Uterus (tissue), 4 donors: Measurements from ENCODE around the gene RPS15. TPM values are rescaled to one million over a fixed set of nuclear protein-coding genes. Genes with fewer than 3 reads are reported as not detected.

ENCODE experiments used
- DNase-seq, 2 donors: peaks; one replicate each; pipeline ENCODE4 v3.0.0-alpha.2; 2019 to 2020
- H3K27ac ChIP-seq, 2 donors: fragments of 200-600 bp; sonication (generic); 1 replicate in 1 of 2; 2 replicates in 1 of 2; pipeline ENCODE4 v1.5.1; 2016 to 2018
- H3K27me3 ChIP-seq, 2 donors: fragments of 200-600 bp; sonication (generic); one replicate each; pipeline ENCODE4 v1.5.1; 2018 to 2019; ENCODE audit warnings: control low read depth in 1 of 2
- H3K36me3 ChIP-seq, 2 donors: fragments of 200-600 bp; sonication (generic); one replicate each; pipeline ENCODE4 v1.5.1; 2019; ENCODE audit warnings: control low read depth in 1 of 2
- H3K4me1 ChIP-seq, 2 donors: fragments of 200-600 bp; sonication (generic); one replicate each; pipeline ENCODE4 v1.5.1; 2018 to 2019; ENCODE audit warnings: control low read depth in 1 of 2
- H3K4me3 ChIP-seq, 2 donors: fragments of 200-600 bp; sonication (generic); 1 replicate in 1 of 2; 2 replicates in 1 of 2; pipeline ENCODE4 v1.5.1; 2018 to 2019; ENCODE audit warnings: mild to moderate bottlenecking in 1 of 2
- H3K9me3 ChIP-seq, 2 donors: fragments of 200-600 bp; sonication (generic); one replicate each; pipeline ENCODE4 v1.5.1; 2019; ENCODE audit warnings: control low read depth in 1 of 2
- POLR2A ChIP-seq, 2 donors: fragments of 450-650 bp; IDR thresholded peaks; one replicate each; pipeline ENCODE4 v1.6.1; 2016; ENCODE audit warnings: antibody characterized with exemption in 2 of 2, mild to moderate bottlenecking in 1 of 2, moderate library complexity in 1 of 2
- intact Hi-C: fragments of 100-400 bp; cut with DNase I; formaldehyde crosslinking; loops from one replicate; pipeline ENCODE4 v1.15.1; 2023; ENCODE audit warnings: low total_unique reads
- total RNA-seq, 4 donors: library from RNA; depleted of rRNA in 3 of 4; stranded (reverse); fragments of >200 nt in 3 of 4; gene quantifications; one replicate each; pipeline versions ENCODE4 v1.1.0 to v1.2.4, GENCODE V29; 2014 to 2023
- TF ChIP-seq, protein P1 (sequence below), 4 experiments: fragments of 200-600 bp in 2 of 4; fragments of 450-650 bp in 2 of 4; sonication (generic) in 2 of 4; IDR thresholded peaks; one replicate each; pipeline ENCODE4 v1.5.1; 2016 to 2019; ENCODE audit warnings: antibody characterized with exemption in 4 of 4, mild to moderate bottlenecking in 2 of 4, moderate library complexity in 1 of 4
- donor health status: DM: yes; HTN: yes; CAD: no.

RPS15 gene
- total RNA-seq, 4 donors from 2014 or later = 648 to 5,728 (median 1,854) TPM

DNA sequence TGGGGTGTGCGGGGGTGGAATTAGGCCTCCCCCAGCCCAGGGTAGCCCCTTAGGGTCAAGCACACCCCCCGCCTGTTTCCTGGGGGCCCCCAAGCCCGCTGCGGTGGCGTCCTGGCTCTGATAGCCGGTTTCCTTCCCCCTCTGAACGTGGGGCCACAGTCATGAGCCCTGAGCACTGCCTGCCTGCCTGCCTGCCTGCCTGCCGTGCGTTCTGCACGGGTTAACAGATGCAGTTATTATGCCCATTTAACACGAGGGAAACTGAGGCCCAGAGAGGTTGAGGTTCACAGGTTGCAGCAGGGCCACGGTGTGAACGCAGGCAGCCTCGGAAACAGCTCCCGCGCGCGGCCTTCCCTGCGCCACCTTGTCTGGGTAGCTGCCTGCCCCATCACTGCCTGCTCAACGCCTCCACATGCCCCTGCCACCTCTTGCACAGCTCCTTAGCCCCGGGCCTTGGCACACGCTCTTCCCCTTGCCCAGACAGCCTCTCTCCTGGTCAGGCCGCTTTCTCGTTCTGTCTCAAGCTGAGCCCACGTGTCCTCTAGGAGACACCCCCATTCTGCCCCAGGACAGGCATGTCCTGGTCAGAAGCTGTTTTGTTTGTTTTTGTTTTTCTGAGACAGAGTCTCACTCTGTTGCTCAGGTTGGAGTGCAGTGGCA is 35.7 kb upstream of the RPS15 start:
- intact Hi-C loops = no loop called here
- Histone ChIP-seq H3K4me1 (peaks cover 0 to 18% of the 10 kb centered on the region in 2 donors), H3K27me3 (no peaks in the 10 kb centered on the region), H3K4me3 (no peak overlapping the region), H3K9me3 (no peaks in the 10 kb centered on the region), H3K27ac (no peak overlapping the region), H3K36me3 (no peaks in the 10 kb centered on the region)
- DNase-seq = no peak
- no peak for TF ChIP-seq POLR2A (IDR thresholded peaks at IDR 0.05)
- TF ChIP-seq, protein P1, sequence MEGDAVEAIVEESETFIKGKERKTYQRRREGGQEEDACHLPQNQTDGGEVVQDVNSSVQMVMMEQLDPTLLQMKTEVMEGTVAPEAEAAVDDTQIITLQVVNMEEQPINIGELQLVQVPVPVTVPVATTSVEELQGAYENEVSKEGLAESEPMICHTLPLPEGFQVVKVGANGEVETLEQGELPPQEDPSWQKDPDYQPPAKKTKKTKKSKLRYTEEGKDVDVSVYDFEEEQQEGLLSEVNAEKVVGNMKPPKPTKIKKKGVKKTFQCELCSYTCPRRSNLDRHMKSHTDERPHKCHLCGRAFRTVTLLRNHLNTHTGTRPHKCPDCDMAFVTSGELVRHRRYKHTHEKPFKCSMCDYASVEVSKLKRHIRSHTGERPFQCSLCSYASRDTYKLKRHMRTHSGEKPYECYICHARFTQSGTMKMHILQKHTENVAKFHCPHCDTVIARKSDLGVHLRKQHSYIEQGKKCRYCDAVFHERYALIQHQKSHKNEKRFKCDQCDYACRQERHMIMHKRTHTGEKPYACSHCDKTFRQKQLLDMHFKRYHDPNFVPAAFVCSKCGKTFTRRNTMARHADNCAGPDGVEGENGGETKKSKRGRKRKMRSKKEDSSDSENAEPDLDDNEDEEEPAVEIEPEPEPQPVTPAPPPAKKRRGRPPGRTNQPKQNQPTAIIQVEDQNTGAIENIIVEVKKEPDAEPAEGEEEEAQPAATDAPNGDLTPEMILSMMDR (IDR thresholded peaks at IDR 0.05) = no peak

DNA sequence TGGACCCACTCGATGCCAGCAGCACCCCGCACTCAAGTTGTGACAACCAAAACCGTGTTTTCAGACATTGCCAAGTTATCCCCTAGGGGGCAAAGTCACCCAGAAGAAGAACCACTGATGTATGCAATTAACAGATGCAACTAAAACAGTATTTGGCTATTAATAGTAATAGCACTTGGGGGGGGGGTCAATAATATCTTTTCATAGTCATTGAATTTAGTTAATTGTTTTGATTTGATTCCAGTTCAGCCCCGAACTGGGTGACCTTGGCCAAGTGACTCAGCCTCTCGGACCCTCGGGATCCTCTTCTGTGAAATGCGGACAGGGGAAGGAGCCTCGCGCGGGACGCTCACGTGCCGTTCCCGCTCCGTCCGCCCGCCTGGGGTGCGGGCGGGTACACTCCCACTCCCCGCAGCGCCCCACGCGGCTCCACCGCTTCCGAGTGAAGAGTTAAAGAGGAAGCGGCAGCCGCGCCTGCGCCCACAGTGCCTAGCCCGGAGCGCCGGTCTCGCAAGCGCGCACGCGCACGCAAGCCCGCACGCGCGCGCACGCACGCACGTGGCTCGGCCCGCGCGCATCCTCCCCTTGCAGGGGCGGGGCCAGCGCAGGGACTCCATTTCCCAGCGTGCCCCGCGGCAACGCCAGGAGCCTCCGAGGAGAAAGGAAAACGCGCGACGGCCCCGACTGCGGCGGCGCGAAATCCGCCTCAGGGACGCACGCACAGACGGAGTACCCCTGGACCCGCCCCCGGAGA is 31.2 kb upstream of the RPS15 start:
- no peaks in the 10 kb centered on the region for H3K36me3 ChIP-seq
- intact Hi-C loops = no loop called here
- DNase-seq = peak; percentile 98 to 99
- H3K27ac ChIP-seq = peak overlapping the region; percentile 82 to 91
- peak overlapping the region; percentile 32 to 62 for H3K4me3 ChIP-seq
- TF ChIP-seq, protein P1 (IDR thresholded peaks at IDR 0.05) = peak in 3 of 4 experiments; percentile 15 to 41 (median 37)
- TF ChIP-seq POLR2A (IDR thresholded peaks at IDR 0.05) = no peak
- H3K27me3 ChIP-seq = no peaks in the 10 kb centered on the region
- H3K9me3 ChIP-seq = no peaks in the 10 kb centered on the region
- peaks cover 0 to 31% of the 10 kb centered on the region in 2 donors for H3K4me1 ChIP-seq

DNA sequence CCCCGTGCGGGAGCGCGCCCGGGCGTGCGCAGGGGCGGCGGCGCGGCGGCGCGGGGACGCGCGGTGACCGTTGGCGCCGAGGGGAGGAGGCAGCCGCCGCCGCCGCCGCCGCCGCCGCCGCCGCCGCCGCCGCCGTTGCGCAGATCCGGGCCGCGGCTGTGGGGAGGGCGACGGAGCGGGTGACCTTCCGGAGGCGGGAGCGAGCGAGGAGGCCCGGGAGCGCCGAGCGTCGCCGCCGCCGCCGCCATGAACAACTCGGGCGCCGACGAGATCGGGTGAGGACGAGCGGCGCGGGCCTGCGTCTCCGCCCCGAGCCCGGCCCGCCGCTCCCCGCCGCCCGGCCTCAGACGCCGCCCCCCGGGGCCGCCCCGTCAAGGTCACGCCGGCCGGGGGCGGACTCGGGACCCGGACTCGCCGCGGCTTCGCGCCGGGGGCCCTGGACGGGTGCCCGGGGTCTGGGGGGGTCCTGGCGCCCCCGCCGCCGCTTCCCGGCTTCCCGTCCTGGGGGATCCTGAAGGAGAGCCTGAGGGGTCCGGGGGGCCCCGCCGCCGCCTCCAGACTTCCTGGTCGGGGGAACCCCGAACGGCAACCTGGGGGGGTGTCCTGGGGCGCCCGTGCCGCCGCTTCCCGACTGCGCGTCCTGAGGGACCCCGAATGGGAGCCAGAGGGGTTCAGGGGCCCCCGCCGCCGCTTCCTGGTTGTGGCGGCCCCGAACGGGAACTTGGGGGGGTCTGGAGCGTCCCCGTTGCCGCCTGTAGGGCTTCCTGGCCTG is 30.5 kb upstream of the RPS15 start, which contains the start of gene DAZAP1:
TSS of gene DAZAP1 (plus strand) at position 59 of the 772 bp plus-strand sequence. CDS start at position 247, 188 bp downstream.
- peak in 1 of 2 donors; percentile 53 for DNase-seq

DNA sequence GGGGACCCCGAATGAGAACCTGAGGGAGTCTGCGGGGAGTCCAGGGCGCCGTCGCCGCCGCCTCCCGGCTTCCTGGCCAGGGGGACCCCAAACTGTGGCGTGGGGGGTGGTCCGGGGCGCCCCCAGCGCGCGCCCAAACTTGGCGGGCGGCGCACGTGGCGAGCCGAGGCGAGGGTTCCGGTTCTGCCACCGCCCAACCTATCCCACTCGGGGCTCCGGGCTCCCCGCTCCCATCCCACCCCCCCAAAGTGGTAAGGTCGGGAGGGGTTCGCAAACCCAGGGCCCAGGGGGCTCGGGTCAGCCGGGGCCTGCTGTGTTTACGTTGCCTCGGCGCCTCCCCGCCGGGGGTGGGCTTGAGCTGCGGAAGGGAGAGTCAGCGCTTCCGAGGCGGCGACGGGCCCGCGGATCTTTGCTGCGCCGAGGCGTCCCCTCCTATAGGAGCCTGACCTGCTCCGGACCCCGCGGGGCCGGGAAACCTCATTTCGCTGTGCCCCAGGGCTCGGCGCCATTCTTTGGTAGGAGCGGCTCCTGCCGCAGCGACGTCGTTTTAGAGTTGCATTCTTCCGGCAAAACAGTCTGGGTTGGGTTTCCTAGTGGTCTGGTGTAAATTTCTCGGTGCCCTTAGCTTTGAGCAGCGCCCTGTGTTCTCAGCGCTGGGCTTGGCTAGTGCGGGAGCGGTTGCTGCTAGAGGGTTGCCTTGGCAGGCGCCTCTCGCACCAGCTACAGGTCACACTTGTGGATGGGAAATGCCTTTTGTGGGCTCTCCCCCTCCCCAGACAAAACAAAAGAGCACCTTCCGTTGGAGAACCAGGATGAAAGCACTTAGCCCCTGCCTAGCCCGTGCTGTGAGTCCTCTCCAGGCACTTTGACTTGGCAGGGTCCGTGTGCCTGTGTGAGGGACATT is 29.6 kb upstream of the RPS15 start:
- Histone ChIP-seq H3K4me3 (peak overlapping the region; percentile 98 to 100), H3K27me3 (no peaks in the 10 kb centered on the region), H3K27ac (peak overlapping the region; percentile 86 to 91), H3K4me1 (peaks cover 0 to 42% of the 10 kb centered on the region in 2 donors), H3K36me3 (no peaks in the 10 kb centered on the region), H3K9me3 (no peaks in the 10 kb centered on the region)
- TF ChIP-seq, protein P1 (IDR thresholded peaks at IDR 0.05) = no peak
- no peak for TF ChIP-seq POLR2A (IDR thresholded peaks at IDR 0.05)
- intact Hi-C loops = no loop called here
- peak in 1 of 2 donors; percentile 37 for DNase-seq

More for the DNA sequence above, 30.5 kb upstream of the RPS15 start, which contains the start of gene DAZAP1:
- Histone ChIP-seq H3K4me3 (peak within 1 kb of the TSS; percentile 98 to 100), H3K9me3 (no peaks in the 10 kb centered on the region), H3K27ac (peak within 1 kb of the TSS; percentile 86 to 91), H3K36me3 (no peaks in the 10 kb centered on the region), H3K27me3 (no peaks in the 10 kb centered on the region), H3K4me1 (peaks cover 0 to 39% of the 10 kb centered on the region in 2 donors)
- intact Hi-C loops = no loop called here
- TF ChIP-seq POLR2A (IDR thresholded peaks at IDR 0.05) = peak; percentile 61 to 64
- TF ChIP-seq, protein P1 (IDR thresholded peaks at IDR 0.05) = peak in 1 of 4 experiments; percentile 1
